Endothelial cell of umbilical vein (primary cell): ENCODE data around the gene ZDHHC3.

ENCODE experiments used
- EZH2 ChIP-seq: IDR thresholded peaks from 2 replicates; pipeline ENCODE4 v1.6.1; 2012; ENCODE audit warnings: borderline replicate concordance, low read depth, mild to moderate bottlenecking, moderate library complexity, low read length, inconsistent platforms; ENCODE audit not compliant: severe bottlenecking
- JUN ChIP-seq: IDR thresholded peaks from 2 replicates; pipeline ENCODE4 v1.6.1; 2011; ENCODE audit warnings: borderline replicate concordance, low read depth; ENCODE audit not compliant: insufficient read length, insufficient read depth
- POLR2A ChIP-seq: IDR thresholded peaks from 2 replicates; pipeline ENCODE4 v1.6.1; 2012; ENCODE audit warnings: low read depth, mild to moderate bottlenecking, control low read depth, low read length
- POLR2AphosphoS5 ChIP-seq: IDR thresholded peaks from 2 replicates; pipeline ENCODE4 v1.6.1; 2012; ENCODE audit warnings: low read depth, mild to moderate bottlenecking, control low read depth, low read length, moderate library complexity; ENCODE audit not compliant: insufficient read depth
- TF ChIP-seq, protein P1 (sequence below), 2 donors: IDR thresholded peaks; 1 replicate in 1 of 2; 2 replicates in 1 of 2; pipeline ENCODE4 v1.5.1; 2011; ENCODE audit warnings: low read length in 2 of 2, mild to moderate bottlenecking in 2 of 2, moderate library complexity in 2 of 2, control low read depth in 1 of 2, inconsistent platforms in 1 of 2, low read depth in 1 of 2; ENCODE audit not compliant: insufficient read depth in 1 of 2; ENCODE audit errors: extremely low read depth in 1 of 2

- TF ChIP-seq POLR2A (no peak), JUN (no peak), EZH2 (no peak), POLR2AphosphoS5 (no peak)
- TF ChIP-seq, protein P1, sequence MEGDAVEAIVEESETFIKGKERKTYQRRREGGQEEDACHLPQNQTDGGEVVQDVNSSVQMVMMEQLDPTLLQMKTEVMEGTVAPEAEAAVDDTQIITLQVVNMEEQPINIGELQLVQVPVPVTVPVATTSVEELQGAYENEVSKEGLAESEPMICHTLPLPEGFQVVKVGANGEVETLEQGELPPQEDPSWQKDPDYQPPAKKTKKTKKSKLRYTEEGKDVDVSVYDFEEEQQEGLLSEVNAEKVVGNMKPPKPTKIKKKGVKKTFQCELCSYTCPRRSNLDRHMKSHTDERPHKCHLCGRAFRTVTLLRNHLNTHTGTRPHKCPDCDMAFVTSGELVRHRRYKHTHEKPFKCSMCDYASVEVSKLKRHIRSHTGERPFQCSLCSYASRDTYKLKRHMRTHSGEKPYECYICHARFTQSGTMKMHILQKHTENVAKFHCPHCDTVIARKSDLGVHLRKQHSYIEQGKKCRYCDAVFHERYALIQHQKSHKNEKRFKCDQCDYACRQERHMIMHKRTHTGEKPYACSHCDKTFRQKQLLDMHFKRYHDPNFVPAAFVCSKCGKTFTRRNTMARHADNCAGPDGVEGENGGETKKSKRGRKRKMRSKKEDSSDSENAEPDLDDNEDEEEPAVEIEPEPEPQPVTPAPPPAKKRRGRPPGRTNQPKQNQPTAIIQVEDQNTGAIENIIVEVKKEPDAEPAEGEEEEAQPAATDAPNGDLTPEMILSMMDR (IDR thresholded peaks at IDR 0.05; ENCODE audit: extremely low read depth in 1 of 2, insufficient read depth in 1 of 2, low read depth in 1 of 2, low read length in 2 of 2), result no peak
These were observed 32.1 kb upstream of the ZDHHC3 start for GRCh38 chr3:45008117-45008516.
